Kidney (tissue), 14 donors: ENCODE data around the gene CCDC34. TPM values are rescaled to one million over a fixed set of nuclear protein-coding genes. Genes with fewer than 3 reads are reported as not detected.
A peak's percentile ranks its signal among the peaks of the same experiment; 100 is the strongest.

ENCODE experiments used
- DNase-seq, 5 donors: peaks; one replicate each; pipeline ENCODE4 v3.0.0-alpha.2; 2013 to 2020
- FAIRE-seq: peaks from 2 replicates; lab custom pipeline; 2012; peaks lifted over from hg19 to GRCh38; lab: Jason Lieb, UNC
- H3K27ac ChIP-seq, 2 donors: one replicate each; pipeline ENCODE4 v1.7.0; 2013; ENCODE audit warnings: low read depth in 2 of 2, low read length in 2 of 2, inconsistent platforms in 1 of 2
- H3K27me3 ChIP-seq: one replicate; pipeline ENCODE4 v1.7.1; 2013; ENCODE audit warnings: low read length, inconsistent platforms; ENCODE audit not compliant: control insufficient read depth, insufficient read depth
- H3K36me3 ChIP-seq, 3 donors: one replicate each; pipeline versions ENCODE4 v1.7.0 to v1.7.1; 2013; ENCODE audit warnings: low read length in 3 of 3, control low read depth in 1 of 3, inconsistent platforms in 1 of 3; ENCODE audit not compliant: insufficient read depth in 3 of 3, control insufficient read depth in 2 of 3
- H3K4me1 ChIP-seq, 3 donors: one replicate each; pipeline versions ENCODE4 v1.7.0 to v1.7.1; 2013; ENCODE audit warnings: low read length in 3 of 3, inconsistent platforms in 1 of 3, low read depth in 1 of 3; ENCODE audit not compliant: control insufficient read depth in 2 of 3, insufficient read depth in 2 of 3
- H3K4me3 ChIP-seq, 3 donors: one replicate each; pipeline versions ENCODE4 v1.7.0 to v1.8.1; 2013; ENCODE audit warnings: low read length in 3 of 3, control low read depth in 1 of 3, inconsistent platforms in 1 of 3
- H3K9ac ChIP-seq, 3 donors: one replicate each; pipeline versions ENCODE4 v1.7.0 to v1.7.1; 2013; ENCODE audit warnings: low read length in 3 of 3, control low read depth in 1 of 3, inconsistent platforms in 1 of 3
- H3K9me3 ChIP-seq, 3 donors: one replicate each; pipeline versions ENCODE4 v1.7.0 to v1.7.1; 2013; ENCODE audit warnings: low read length in 3 of 3, control low read depth in 1 of 3, inconsistent platforms in 1 of 3; ENCODE audit not compliant: control insufficient read depth in 2 of 3, insufficient read depth in 1 of 3
- intact Hi-C: fragments of 100-400 bp; cut with DNase I; formaldehyde crosslinking; loops from one replicate; pipeline ENCODE4 v1.11.1; 2022
- polyA plus RNA-seq: library from polyadenylated mRNA; stranded (reverse); fragments of 350-450 nt; fragmentation: Illumina TruSeq; extraction: RNeasy Lipid Tissue Mini Kit (QIAGEN cat#74804); gene quantifications from one replicate; pipeline ENCODE4 v1.2.3, GENCODE V29; 2014; ENCODE audit warnings: low read depth, low replicate concordance; ENCODE audit not compliant: insufficient read depth
- total RNA-seq: library from RNA; stranded (reverse); fragmentation: NEBNext Ultra II Directional; extraction: Animal tissue kit (Norgen Biotek cat#: 25700); gene quantifications from one replicate; pipeline ENCODE4 v1.2.1, GENCODE V29; 2021
- TF ChIP-seq, protein P1 (sequence below): IDR thresholded peaks from 3 replicates; pipeline ENCODE4 v1.5.1; 2012; ENCODE audit warnings: mild to moderate bottlenecking, moderate library complexity, borderline replicate concordance; ENCODE audit not compliant: insufficient read depth; ENCODE audit errors: extremely low read depth
- donor health status: control.
- donor health status: control.
- donor health status: control.
- donor health status: control.
- donor health status: control.
- donor health status: DM: yes; HTN: yes; CAD: no.
- donor health status: Normal renal cell carcinoma (clear cell type).

CCDC34 gene
- total and polyA plus RNA-seq, 2 donors from 2014 or later = 5.4 to 6.0 TPM

DNA sequence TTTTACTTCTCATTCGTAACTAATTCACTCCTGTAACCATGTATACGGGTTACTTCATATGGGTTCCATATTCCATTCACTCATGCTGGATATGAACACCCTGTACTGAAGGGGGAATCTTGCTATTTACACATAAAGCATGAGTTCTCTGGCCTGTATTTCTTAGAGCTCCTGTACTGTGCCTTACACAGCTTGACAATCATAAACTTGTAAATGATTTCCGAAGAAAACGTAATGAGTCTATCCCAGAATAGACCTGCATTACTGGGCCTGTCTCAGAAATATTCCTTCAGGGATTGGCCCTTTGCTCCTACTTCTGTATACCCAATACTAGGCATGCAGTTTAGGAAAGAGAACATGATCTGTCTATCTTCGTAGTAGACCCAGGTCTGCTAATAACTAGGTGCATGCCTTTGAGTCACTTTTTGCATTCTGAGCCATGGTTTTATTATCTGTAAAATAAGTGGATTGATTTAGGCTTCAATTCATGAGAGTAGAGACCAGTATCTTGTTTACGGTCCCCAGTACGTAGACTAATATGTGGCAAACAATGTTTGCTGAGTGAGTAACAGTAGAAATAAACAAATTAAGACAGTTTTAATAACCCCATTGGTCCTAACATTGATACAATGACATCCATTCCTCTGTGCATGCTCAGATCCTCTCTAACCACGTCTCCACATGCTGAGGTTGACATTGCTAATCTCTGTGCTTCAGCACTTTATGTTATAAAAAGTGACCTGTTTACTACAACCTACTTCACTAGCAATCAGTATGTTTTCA, 1.2 kb downstream of the CCDC34 start:
- DNase-seq (no peak), FAIRE-seq (no peak)
- Histone ChIP-seq H3K36me3 (no peaks in the 10 kb centered on the region), H3K27ac (no peak overlapping the region), H3K9me3 (no peaks in the 10 kb centered on the region), H3K27me3 (no peaks in the 10 kb centered on the region), H3K9ac (peak overlapping the region in 1 of 3 donors; percentile 87), H3K4me1 (peaks cover 4 to 14% (median 13%) of the 10 kb centered on the region in 3 donors), H3K4me3 (peak overlapping the region in 2 of 3 donors; percentile 77 to 93)
- intact Hi-C loops = no loop called here
- TF ChIP-seq, protein P1, sequence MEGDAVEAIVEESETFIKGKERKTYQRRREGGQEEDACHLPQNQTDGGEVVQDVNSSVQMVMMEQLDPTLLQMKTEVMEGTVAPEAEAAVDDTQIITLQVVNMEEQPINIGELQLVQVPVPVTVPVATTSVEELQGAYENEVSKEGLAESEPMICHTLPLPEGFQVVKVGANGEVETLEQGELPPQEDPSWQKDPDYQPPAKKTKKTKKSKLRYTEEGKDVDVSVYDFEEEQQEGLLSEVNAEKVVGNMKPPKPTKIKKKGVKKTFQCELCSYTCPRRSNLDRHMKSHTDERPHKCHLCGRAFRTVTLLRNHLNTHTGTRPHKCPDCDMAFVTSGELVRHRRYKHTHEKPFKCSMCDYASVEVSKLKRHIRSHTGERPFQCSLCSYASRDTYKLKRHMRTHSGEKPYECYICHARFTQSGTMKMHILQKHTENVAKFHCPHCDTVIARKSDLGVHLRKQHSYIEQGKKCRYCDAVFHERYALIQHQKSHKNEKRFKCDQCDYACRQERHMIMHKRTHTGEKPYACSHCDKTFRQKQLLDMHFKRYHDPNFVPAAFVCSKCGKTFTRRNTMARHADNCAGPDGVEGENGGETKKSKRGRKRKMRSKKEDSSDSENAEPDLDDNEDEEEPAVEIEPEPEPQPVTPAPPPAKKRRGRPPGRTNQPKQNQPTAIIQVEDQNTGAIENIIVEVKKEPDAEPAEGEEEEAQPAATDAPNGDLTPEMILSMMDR = no peak

DNA sequence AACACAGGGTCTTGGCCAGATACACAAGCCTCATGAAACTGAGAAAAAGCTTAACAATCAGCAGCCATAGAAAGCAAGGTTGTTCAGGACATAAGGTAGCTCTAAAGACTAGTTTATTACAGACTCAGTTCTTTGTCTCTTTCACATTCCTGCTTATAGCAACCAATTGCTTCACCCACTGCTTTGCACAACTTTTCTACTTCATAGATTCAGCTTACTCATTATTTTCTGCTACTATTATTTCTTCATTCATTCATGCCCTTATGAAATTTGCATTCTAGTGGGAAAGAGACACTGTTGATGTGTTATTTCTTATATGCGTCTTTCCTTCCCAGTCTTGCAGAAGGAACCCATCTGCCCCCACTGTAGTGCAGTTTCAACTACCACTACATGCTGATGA, 4.7 kb downstream of the CCDC34 start:
- DNase-seq = no peak
- Histone ChIP-seq H3K4me3 (no peak overlapping the region), H3K9ac (no peak overlapping the region), H3K27me3 (no peaks in the 10 kb centered on the region), H3K9me3 (no peaks in the 10 kb centered on the region), H3K36me3 (no peaks in the 10 kb centered on the region), H3K27ac (no peak overlapping the region), H3K4me1 (peaks cover 6 to 12% (median 8%) of the 10 kb centered on the region in 3 donors)
- no peak for FAIRE-seq
- TF ChIP-seq, protein P1 = no peak
- intact Hi-C loops = no loop called here

DNA sequence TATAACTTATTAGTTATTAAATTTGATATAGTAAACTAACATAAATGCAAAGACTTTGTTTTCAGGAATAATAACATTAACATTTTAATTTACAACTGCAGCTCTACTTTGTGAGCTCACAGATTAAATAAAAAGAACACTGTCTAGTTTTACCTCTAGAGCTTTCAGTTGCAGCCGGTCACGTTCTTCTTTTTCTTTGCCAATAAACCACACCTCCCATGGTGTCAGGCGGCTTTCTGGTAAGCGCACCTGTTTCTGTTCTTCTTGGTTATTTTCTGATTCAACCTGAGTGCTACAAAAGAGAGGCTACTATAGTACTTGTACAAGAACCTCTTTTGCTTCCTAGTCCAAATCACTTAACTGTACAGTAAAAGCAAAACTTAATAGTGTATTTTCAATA, 5.8 kb downstream of the CCDC34 start:
- Histone ChIP-seq H3K4me1 (peaks cover 5 to 11% (median 6%) of the 10 kb centered on the region in 3 donors), H3K36me3 (no peaks in the 10 kb centered on the region), H3K27ac (no peak overlapping the region), H3K9me3 (no peaks in the 10 kb centered on the region), H3K4me3 (no peak overlapping the region), H3K9ac (no peak overlapping the region), H3K27me3 (no peaks in the 10 kb centered on the region)
- no peak for DNase-seq
- intact Hi-C loops = no loop called here
- TF ChIP-seq, protein P1 = no peak
- FAIRE-seq = no peak
